ENCODE data around the gene RBAK. TPM values are rescaled to one million over a fixed set of nuclear protein-coding genes. Genes with fewer than 3 reads are reported as not detected.

Gene RBAK
- 4.6 and 6.0 TPM in 2 replicates for total RNA-seq

DNA sequence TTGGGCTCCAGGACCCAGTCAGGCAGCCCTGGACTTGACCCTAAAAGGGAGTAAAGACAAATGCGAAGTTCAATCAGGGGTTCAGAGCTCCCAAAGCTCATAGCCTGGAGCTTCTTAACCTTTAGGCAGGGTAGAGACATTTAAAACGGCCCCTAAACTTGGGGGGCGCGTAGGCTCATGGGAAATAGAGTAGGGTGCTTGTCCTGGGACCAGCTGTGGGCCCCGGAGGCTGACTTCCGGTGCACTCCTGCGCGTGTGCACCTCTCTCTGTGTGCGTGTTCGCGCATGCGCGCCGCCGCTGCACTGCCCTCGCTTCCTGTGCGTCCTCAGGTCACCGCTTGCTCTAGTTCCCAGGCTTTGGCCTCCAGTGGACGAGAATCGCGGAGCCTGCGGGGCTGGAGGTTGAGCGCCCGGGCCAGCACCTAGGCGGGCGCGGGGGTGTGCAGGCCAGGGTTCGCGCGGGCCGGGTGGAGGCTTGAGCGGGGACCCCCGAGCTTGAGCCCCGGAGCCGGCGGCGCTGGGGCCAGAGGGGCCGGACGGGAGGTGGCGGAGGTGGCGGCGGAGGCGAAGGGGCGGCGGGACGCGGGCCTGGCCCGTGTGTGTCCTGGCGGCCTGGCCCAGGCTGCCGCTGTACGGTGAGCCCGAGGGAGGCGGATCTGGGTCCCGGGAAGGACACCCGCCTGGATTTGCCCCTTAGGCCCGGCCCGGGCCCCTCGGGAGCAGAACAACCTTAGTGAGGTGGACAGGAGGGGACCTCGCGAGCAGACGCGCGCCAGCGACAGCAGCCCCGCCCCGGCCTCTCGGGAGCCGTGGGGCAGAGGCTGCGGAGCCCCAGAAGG, at the start of gene RBAK:
RBAK (plus strand) TSS at position 303 of the 839 bp plus-strand sequence. CDS start 2,217 bp downstream, outside the sequence.

Other genes starting within 250 kb of the RBAK start
- under 0.01 TPM in 2 replicates for gene PAPOLB, start 183.8 kb upstream of the RBAK start, total RNA-seq
- 0.26 and 0.32 TPM in 2 replicates for gene RADIL, start 162.1 kb upstream of the RBAK start, total RNA-seq
- not detected in 2 replicates for gene MMD2, start 86.7 kb upstream of the RBAK start, total RNA-seq
- 61.6 and 66.9 TPM in 2 replicates for gene WIPI2, start 144.4 kb downstream of the RBAK start, total RNA-seq
- gene SLC29A4, start 237.1 kb downstream of the RBAK start, total RNA-seq: 1.7 and 6.1 TPM in 2 replicates

All from bronchial smooth muscle cell (primary cell).